Right lobe of liver (tissue), 6 donors: ENCODE results near the gene TYROBP. TPM values are rescaled to one million over a fixed set of nuclear protein-coding genes. Genes with fewer than 3 reads are reported as not detected.
A peak's percentile ranks its signal among the peaks of the same experiment; 100 is the strongest.

Experiments
- ATAC-seq, 4 donors: fragments of 200-7000 bp; cut with Tn5 transposase; one replicate each; pipeline ENCODE4 v1.9.1; 2020; ENCODE audit warnings: mild to moderate bottlenecking in 4 of 4, moderate library complexity in 4 of 4
- DNase-seq, 3 donors: peaks; one replicate each; pipeline ENCODE4 v3.0.0-alpha.2; 2020
- H3K27ac ChIP-seq, 3 donors: fragments of 200-600 bp; one replicate each; pipeline ENCODE4 v1.8.0; 2022
- H3K27me3 ChIP-seq, 2 donors: fragments of 200-600 bp; one replicate each; pipeline ENCODE4 v1.8.0; 2022
- H3K36me3 ChIP-seq, 4 donors: fragments of 200-600 bp; sonication (generic) in 1 of 4; one replicate each; pipeline versions ENCODE4 v1.5.1 to v1.8.0; 2017 to 2022; ENCODE audit warnings: control low read depth in 1 of 4
- H3K4me1 ChIP-seq, 4 donors: fragments of 200-600 bp; sonication (generic) in 1 of 4; one replicate each; pipeline versions ENCODE4 v1.5.1 to v1.8.0; 2017 to 2022; ENCODE audit warnings: control low read depth in 1 of 4
- H3K4me3 ChIP-seq, 3 donors: fragments of 200-600 bp; one replicate each; pipeline ENCODE4 v1.8.0; 2022
- H3K9me3 ChIP-seq, 4 donors: fragments of 200-600 bp; sonication (generic) in 1 of 4; one replicate each; pipeline versions ENCODE4 v1.5.1 to v1.8.0; 2017 to 2022; ENCODE audit warnings: control low read depth in 1 of 4
- CTCF ChIP-seq, 4 donors: fragments of 200-600 bp in 3 of 4; fragments of 450-650 bp in 1 of 4; IDR thresholded peaks; one replicate each; pipeline versions ENCODE4 v1.5.1 to v1.8.0; 2016 to 2022; ENCODE audit warnings: antibody characterized with exemption in 4 of 4, mild to moderate bottlenecking in 2 of 4
- POLR2A ChIP-seq: fragments of 450-650 bp; IDR thresholded peaks from one replicate; pipeline ENCODE4 v1.6.1; 2017; ENCODE audit warnings: antibody characterized with exemption, mild to moderate bottlenecking
- WGBS: methylation state at CpG from one replicate; pipeline ENCODE4 v1.1.6; 2018; ENCODE audit warnings: low coverage, low lambda C conversion rate; ENCODE audit not compliant: insufficient coverage; ENCODE audit errors: missing lambda C conversion rate; 5-methylcytosine and 5-hydroxymethylcytosine counted together
- intact Hi-C, 2 donors: fragments of 100-400 bp; cut with DNase I; formaldehyde crosslinking; loops; one replicate each; pipeline versions ENCODE4 v1.11.2 to v1.14.1; 2022
- total RNA-seq, 6 experiments: library from RNA; depleted of rRNA in 2 of 6; stranded (reverse); fragments of >200 nt in 2 of 6; fragmentation: NEBNext Ultra II Directional in 3 of 6; extraction: Animal tissue kit (Norgen Biotek cat#: 25700) in 3 of 6; gene quantifications; one replicate each; pipeline versions ENCODE4 v1.1.0 to v1.2.4, GENCODE V29; 2016 to 2023
- donor health status: DM: no; HTN: yes; CAD: no.
- donor health status: DM: no; HTN: no; CAD: no.
- donor health status: DM: no; HTN: no; CAD: no.
- donor health status: DM: no; HTN: yes; CAD: no.
- donor health status: DM: no; HTN: yes; CAD: no.

TYROBP gene
- total RNA-seq, 6 experiments from 2014 or later: 15.6 to 77.8 (median 29.7) TPM

- no peaks in the 10 kb centered on the region for H3K9me3 ChIP-seq
- ATAC-seq: peak; percentile 27 to 45 (median 34)
- peak overlapping the region in 2 of 3 donors; percentile 9 to 16 for H3K4me3 ChIP-seq
- H3K27me3 ChIP-seq: no peaks in the 10 kb centered on the region
- 6% methylated on average over 21 of the region's 24 CpGs for WGBS
- TF ChIP-seq POLR2A (peak; percentile 51), CTCF (IDR thresholded peaks at IDR 0.05) (no peak)
- peaks cover 0 to 10% (median 0%) of the 10 kb centered on the region in 4 donors for H3K4me1 ChIP-seq
- DNase-seq: peak; percentile 73 to 87 (median 82)
- intact Hi-C loops: no loop called here
- H3K36me3 ChIP-seq: no peaks in the 10 kb centered on the region
- peak overlapping the region; percentile 53 to 90 (median 66) for H3K27ac ChIP-seq
Measured at GRCh38 chr19:35903550-35904179, 4.4 kb downstream of the TYROBP start.

- Histone ChIP-seq H3K27ac (peak overlapping the region; percentile 53 to 90 (median 66)), H3K36me3 (no peaks in the 10 kb centered on the region), H3K4me1 (peaks cover 0 to 10% (median 0%) of the 10 kb centered on the region in 4 donors), H3K27me3 (no peaks in the 10 kb centered on the region), H3K9me3 (no peaks in the 10 kb centered on the region), H3K4me3 (peak overlapping the region in 2 of 3 donors; percentile 16)
- ATAC-seq (no peak), DNase-seq (no peak)
- no peak for TF ChIP-seq CTCF (IDR thresholded peaks at IDR 0.05)
- no peak for TF ChIP-seq POLR2A
- intact Hi-C loops: no loop called here
- 45% methylated on average over 10 of the region's 10 CpGs for WGBS
Measured at GRCh38 chr19:35902870-35903475, 5.1 kb downstream of the TYROBP start.

- H3K9me3 ChIP-seq: no peaks in the 10 kb centered on the region
- 29% methylated on average over 6 of the region's 6 CpGs for WGBS
Measured at GRCh38 chr19:35901854-35902661, 6.0 kb downstream of the TYROBP start, which contains the start of gene HCST. Gene HCST, plus strand, starts transcription at chr19:35902529. Its CDS starts 65 bp downstream, at chr19:35902594.

More at GRCh38 chr19:35901854-35902661, 6.0 kb downstream of the TYROBP start, which contains the start of gene HCST:
- Histone ChIP-seq H3K27ac (peak within 1 kb of the TSS; percentile 53 to 90 (median 66)), H3K4me1 (peaks cover 0 to 9% (median 0%) of the 10 kb centered on the region in 4 donors), H3K36me3 (no peaks in the 10 kb centered on the region), H3K27me3 (no peaks in the 10 kb centered on the region), H3K4me3 (peak within 1 kb of the TSS in 2 of 3 donors; percentile 16)
- DNase-seq (no peak), ATAC-seq (no peak)
- TF ChIP-seq POLR2A: no peak
- TF ChIP-seq CTCF (IDR thresholded peaks at IDR 0.05): no peak
- intact Hi-C loops: no loop called here
